A549 (cell line): ENCODE results near the gene RAD51B. TPM values are rescaled to one million over a fixed set of nuclear protein-coding genes. Genes with fewer than 3 reads are reported as not detected.

ENCODE experiments used
- ATAC-seq, 2 experiments: fragments of 200-7000 bp in 1 of 2; fragments of >200 bp in 1 of 2; cut with Nextera tagmentation in 1 of 2; cut with Tn5 transposase in 1 of 2; 3 replicates each; pipeline versions ENCODE4 v1.8.0 to v1.9.1; 2018 to 2020; ENCODE audit warnings: mild to moderate bottlenecking in 1 of 2, moderate library complexity in 1 of 2
- CTCF ChIA-PET: fragments of 300-600 bp; sonication (Branson Sonifier 250); formaldehyde crosslinking; extraction: SDS; loops from one replicate; lab custom pipeline; 2021; ENCODE audit warnings: antibody characterized with exemption, inconsistent platforms; lab: Yijun Ruan, JAX
- POLR2A ChIA-PET: fragments of 350-600 bp; formaldehyde crosslinking; extraction: SDS; loops from one replicate; lab custom pipeline; 2021; ENCODE audit warnings: antibody characterized with exemption, inconsistent platforms; lab: Yijun Ruan, JAX
- DNase-seq, 2 experiments: peaks; one replicate each; pipeline versions ENCODE4 v3.0.0 to v3.0.0-alpha.2; 2011 to 2016; ENCODE audit warnings: low read depth in 1 of 2, low spot score in 1 of 2
- FAIRE-seq: peaks from 2 replicates; lab custom pipeline; 2011; peaks lifted over from hg19 to GRCh38; lab: Jason Lieb, UNC
- H3K27ac ChIP-seq, 2 experiments: fragments of >200 bp; sonication (Bioruptor Twin); formaldehyde crosslinking; 3 replicates each; pipeline ENCODE4 v1.5.1; 2016 to 2017
- H3K4me1 ChIP-seq: fragments of >200 bp; sonication (Bioruptor Twin); formaldehyde crosslinking; 3 replicates; pipeline ENCODE4 v1.6.1; 2016
- H3K4me2 ChIP-seq: fragments of >200 bp; sonication (Bioruptor Twin); formaldehyde crosslinking; 3 replicates; pipeline ENCODE4 v1.6.1; 2016
- H3K4me3 ChIP-seq: fragments of >200 bp; sonication (Bioruptor Twin); formaldehyde crosslinking; 3 replicates; pipeline ENCODE4 v1.5.1; 2016
- H3K9me3 ChIP-seq: fragments of >200 bp; sonication (Bioruptor Twin); formaldehyde crosslinking; 3 replicates; pipeline ENCODE4 v1.6.1; 2016
- ATOH8 ChIP-seq: fragments of 250-450 bp; sonication (Bioruptor Pico); IDR thresholded peaks from 2 replicates; pipeline ENCODE4 v1.5.0; 2020; ENCODE audit warnings: low read depth, mild to moderate bottlenecking, moderate library complexity
- CBX2 ChIP-seq: fragments of 200-600 bp; sonication (generic); IDR thresholded peaks from 2 replicates; pipeline ENCODE4 v1.6.1; 2016; ENCODE audit warnings: low read depth, mild to moderate bottlenecking, borderline replicate concordance
- CBX8 ChIP-seq: fragments of 200-600 bp; sonication (generic); IDR thresholded peaks from 2 replicates; pipeline ENCODE4 v1.6.1; 2016
- CTCF ChIP-seq: fragments of >200 bp; sonication (Bioruptor Twin); formaldehyde crosslinking; IDR thresholded peaks from 3 replicates; pipeline ENCODE4 v1.5.1; 2016
- FOSB ChIP-seq: fragments of 250-450 bp; sonication (Bioruptor Pico); IDR thresholded peaks from 2 replicates; pipeline ENCODE4 v1.5.0; 2020; ENCODE audit warnings: mild to moderate bottlenecking, moderate library complexity
- HES2 ChIP-seq: fragments of >200 bp; sonication (Bioruptor Twin); formaldehyde crosslinking; IDR thresholded peaks from 2 replicates; pipeline ENCODE4 v1.6.1; 2016
- HEYL ChIP-seq: fragments of 250-450 bp; sonication (Bioruptor Pico); IDR thresholded peaks from 2 replicates; pipeline ENCODE4 v1.8.0; 2021; ENCODE audit warnings: mild to moderate bottlenecking, moderate library complexity
- HOXA7 ChIP-seq: fragments of 250-450 bp; sonication (Bioruptor Pico); IDR thresholded peaks from 2 replicates; pipeline ENCODE4 v1.5.0; 2020; ENCODE audit warnings: mild to moderate bottlenecking, moderate library complexity
- HOXB13 ChIP-seq: fragments of 250-450 bp; sonication (Bioruptor Pico); IDR thresholded peaks from 2 replicates; pipeline ENCODE4 v1.5.0; 2020; ENCODE audit warnings: low read depth, mild to moderate bottlenecking, moderate library complexity
- MAFK ChIP-seq: fragments of 450-650 bp; IDR thresholded peaks from 2 replicates; pipeline ENCODE4 v1.6.1; 2014; ENCODE audit not compliant: partially characterized antibody
- MAX ChIP-seq: IDR thresholded peaks from 2 replicates; pipeline ENCODE4 v1.6.1; 2012
- MYC ChIP-seq: IDR thresholded peaks from 2 replicates; pipeline ENCODE4 v1.6.1; 2012; ENCODE audit warnings: mild to moderate bottlenecking, inconsistent platforms, low read length, improper control_type of control experiment, borderline replicate concordance
- NPAS2 ChIP-seq: fragments of 250-450 bp; sonication (Bioruptor Pico); IDR thresholded peaks from 2 replicates; pipeline ENCODE4 v1.8.0; 2022; ENCODE audit warnings: mild to moderate bottlenecking, moderate library complexity, borderline replicate concordance
- NR3C1 ChIP-seq: fragments of >200 bp; sonication (Bioruptor Twin); formaldehyde crosslinking; IDR thresholded peaks from 3 replicates; pipeline ENCODE4 v1.6.1; 2017
- RAD21 ChIP-seq, 2 experiments: fragments of >200 bp in 1 of 2; sonication (Bioruptor Twin) in 1 of 2; formaldehyde crosslinking in 1 of 2; IDR thresholded peaks in 1 of 2; conservative IDR thresholded peaks in 1 of 2; 2 replicates in 1 of 2; 3 replicates in 1 of 2; pipeline ENCODE4 v1.6.1; 2012 to 2018; ENCODE audit warnings: inconsistent platforms in 1 of 2
- RARB ChIP-seq: fragments of 250-450 bp; sonication (Bioruptor Pico); IDR thresholded peaks from 2 replicates; pipeline ENCODE4 v1.8.0; 2021; ENCODE audit warnings: mild to moderate bottlenecking, moderate library complexity
- RFX5 ChIP-seq: fragments of 450-650 bp; IDR thresholded peaks from 2 replicates; pipeline ENCODE4 v1.7.1; 2014; ENCODE audit warnings: antibody characterized with exemption, mild to moderate bottlenecking, moderate library complexity
- RNF2 ChIP-seq: fragments of 200-600 bp; sonication (generic); IDR thresholded peaks from 2 replicates; pipeline ENCODE4 v1.6.1; 2016; ENCODE audit warnings: low read depth, mild to moderate bottlenecking, antibody characterized with exemption, moderate library complexity, borderline replicate concordance
- SMC3 ChIP-seq: fragments of >200 bp; sonication (Bioruptor Twin); formaldehyde crosslinking; IDR thresholded peaks from 3 replicates; pipeline ENCODE4 v1.6.1; 2018; ENCODE audit warnings: inconsistent platforms
- TP53 ChIP-seq: fragments of 250-450 bp; sonication (Bioruptor Pico); IDR thresholded peaks from 2 replicates; pipeline ENCODE4 v1.5.0; 2021; ENCODE audit warnings: mild to moderate bottlenecking, moderate library complexity
- USF2 ChIP-seq: fragments of 450-650 bp; IDR thresholded peaks from 2 replicates; pipeline ENCODE4 v1.6.1; 2014; ENCODE audit warnings: antibody characterized with exemption
- ZFP36 ChIP-seq: fragments of 450-650 bp; IDR thresholded peaks from 2 replicates; pipeline ENCODE4 v1.6.1; 2014; ENCODE audit warnings: borderline replicate concordance; ENCODE audit not compliant: partially characterized antibody
- ZNF302 ChIP-seq: fragments of 250-450 bp; sonication (Bioruptor Pico); IDR thresholded peaks from 2 replicates; pipeline ENCODE4 v1.9.0; 2021; ENCODE audit warnings: inconsistent platforms, mild to moderate bottlenecking, moderate library complexity
- WGBS: methylation state at CpG from one replicate; pipeline ENCODE4 v1.1.6; 2017; ENCODE audit errors: missing lambda C conversion rate; 5-methylcytosine and 5-hydroxymethylcytosine counted together
- polyA plus RNA-seq, 4 experiments: library from polyadenylated mRNA; depleted of rRNA in 3 of 4; stranded (reverse); fragments of >200 nt; fragmentation: RNase III in 1 of 4; extraction: RNeasy Plus Mini Kit Qiagen cat#74134 plus additional on column Dnase treatment in 1 of 4; gene quantifications; 2 replicates in 3 of 4; 3 replicates in 1 of 4; pipeline ENCODE4 v1.2.3, GENCODE V29; 2011 to 2017

The RAD51B gene
- polyA plus RNA-seq, 2 of the 4 experiments (the other 2 are of a cell fraction) = 7.2 to 10.8 TPM

- H3K4me1 ChIP-seq = 0 out of 3 replicates have a peak, but pooled peaks cover 5% of the 10 kb centered on the region
- WGBS = 79% methylated on average over 8 of the region's 8 CpGs
- no peak for FAIRE-seq
- POLR2A ChIA-PET = no interaction called here
- ATAC-seq = peak; percentile 91 to 95; a peak in 5 of 6 replicates
- CTCF ChIA-PET = interaction anchor here (1.1 to 4.8 kb wide), 4 partner anchors 11 to 32 kb away, joined by 4 to 26 read pairs (median 12); no protein-coding TSS in a partner anchor
- H3K4me2 ChIP-seq = no peak overlapping the region
- H3K27ac ChIP-seq = peak overlapping the region in 1 of 2 experiments; percentile 35; a peak in 1 of 6 replicates
- H3K4me3 ChIP-seq = no peak overlapping the region
- TF ChIP-seq CTCF (0 out of 3 replicates have a peak, but pooled peaks have one; percentile 9), MAX (peak; percentile 65; the same call in 1 of the 2 replicates), RAD21 (conservative IDR thresholded peaks at IDR 0.05 in 1 of 2, IDR thresholded peaks at IDR 0.05 in 1 of 2) (peak in 1 of 2 experiments; percentile 41; a peak in 2 of 5 replicates), RARB (CRISPR knock-in tag) (no peak)
- no peaks in the 10 kb centered on the region for H3K9me3 ChIP-seq
- DNase-seq = peak; percentile 36 to 58
Measured at GRCh38 chr14:68718023-68718990, 898.7 kb downstream of the RAD51B start.

- H3K27ac ChIP-seq = no peak overlapping the region
- ChIA-PET CTCF (interaction anchor here (1.1 to 4.8 kb wide), 5 partner anchors 8 to 70 kb away, joined by 3 to 26 read pairs (median 6); no protein-coding TSS in a partner anchor), POLR2A (no interaction called here)
- DNase-seq = no peak
- 83% methylated on average over 5 of the region's 5 CpGs for WGBS
- no peak overlapping the region for H3K4me3 ChIP-seq
- no peak for FAIRE-seq
- no peak for TF ChIP-seq ZNF302 (CRISPR knock-in tag)
- no peak for TF ChIP-seq MAFK
- no peak for TF ChIP-seq TP53 (CRISPR knock-in tag)
- no peak for TF ChIP-seq CBX8
- no peak for TF ChIP-seq NR3C1
- TF ChIP-seq SMC3 = no peak
- TF ChIP-seq HEYL (CRISPR knock-in tag) = no peak
- no peak for TF ChIP-seq CBX2
- TF ChIP-seq FOSB = no peak
- TF ChIP-seq ZFP36 = no peak
- no peak for TF ChIP-seq RNF2
- TF ChIP-seq ATOH8 (CRISPR knock-in tag) = no peak
- no peak for TF ChIP-seq USF2
- no peak for TF ChIP-seq HOXA7 (CRISPR knock-in tag)
- TF ChIP-seq MYC = no peak
- TF ChIP-seq NPAS2 (CRISPR knock-in tag) = no peak
- TF ChIP-seq RARB (CRISPR knock-in tag) = no peak
- no peak for TF ChIP-seq HES2
- no peak for TF ChIP-seq RFX5
- TF ChIP-seq HOXB13 = no peak
- 0 out of 3 replicates have a peak, but pooled peaks cover 5% of the 10 kb centered on the region for H3K4me1 ChIP-seq
- no peak overlapping the region for H3K4me2 ChIP-seq
- no peaks in the 10 kb centered on the region for H3K9me3 ChIP-seq
- no peak for ATAC-seq
Measured at GRCh38 chr14:68719634-68720384, 900.2 kb downstream of the RAD51B start.
